Vagina (tissue), 2 donors: ENCODE data around the gene SLC25A28.

Experiments
- CTCF ChIP-seq, 3 experiments: fragments of 450-650 bp in 2 of 3; fragments of 200-600 bp in 1 of 3; sonication (generic) in 1 of 3; IDR thresholded peaks; one replicate each; pipeline ENCODE4 v1.5.1; 2017 to 2019; ENCODE audit warnings: antibody characterized with exemption in 3 of 3, mild to moderate bottlenecking in 2 of 3, moderate library complexity in 2 of 3
- POLR2AphosphoS5 ChIP-seq, 2 donors: sonication (generic); formaldehyde crosslinking; IDR thresholded peaks; one replicate each; pipeline ENCODE4 v1.9.0; 2017; ENCODE audit warnings: antibody characterized with exemption in 2 of 2, mild to moderate bottlenecking in 2 of 2, low read depth in 1 of 2; ENCODE audit not compliant: insufficient read depth in 1 of 2

- TF ChIP-seq CTCF (IDR thresholded peaks at IDR 0.05) = peak; percentile 74 to 78 (median 74)
- no peak for TF ChIP-seq POLR2AphosphoS5 (IDR thresholded peaks at IDR 0.05; ENCODE audit: insufficient read depth in 1 of 2, low read depth in 1 of 2)
Observed at GRCh38 chr10:99612167-99612831, 7.9 kb downstream of the SLC25A28 start.
